GM06990 (cell line): ENCODE measurements around the gene RNU7-1.

Experiments used
- DNase-seq: peaks from one replicate; pipeline ENCODE4 v3.0.0-alpha.2; 2011; ENCODE audit not compliant: insufficient read length; ENCODE audit errors: extremely low read depth
- H3K27me3 ChIP-seq: replicated peaks from 2 replicates; pipeline ENCODE4 v1.6.0; 2011; ENCODE audit warnings: low read length; ENCODE audit not compliant: control insufficient read depth, insufficient read depth
- H3K36me3 ChIP-seq: 2 replicates; pipeline ENCODE4 v1.5.1; 2011; ENCODE audit warnings: low read length; ENCODE audit not compliant: control insufficient read depth, insufficient read depth
- H3K4me3 ChIP-seq: replicated peaks from 2 replicates; pipeline ENCODE4 v1.5.1; 2011; ENCODE audit warnings: low read depth, mild to moderate bottlenecking, control low read depth, low read length
- CTCF ChIP-seq: IDR thresholded peaks from 2 replicates; pipeline ENCODE4 v1.5.1; 2011; ENCODE audit warnings: low read length, control low read depth, mild to moderate bottlenecking, inconsistent platforms; ENCODE audit not compliant: insufficient read depth, poor library complexity, severe bottlenecking

The RNU7-1 gene

GRCh38 chr12:6935371-6936193, 8.0 kb upstream of the RNU7-1 start:
- H3K36me3 ChIP-seq, result peaks cover 14% of the 10 kb centered on the region
- no peak for TF ChIP-seq CTCF
- no peak for DNase-seq
- no peaks in the 10 kb centered on the region for H3K27me3 ChIP-seq
- peak overlapping the region; percentile 5 for H3K4me3 ChIP-seq

- Histone ChIP-seq H3K27me3 (no peaks in the 10 kb centered on the region), H3K4me3 (peak overlapping the region; percentile 90), H3K36me3 (peaks cover 14% of the 10 kb centered on the region)
- no peak for TF ChIP-seq CTCF
- DNase-seq, result no peak
These were observed 7.4 kb upstream of the RNU7-1 start for GRCh38 chr12:6936194-6936635.

GRCh38 chr12:6936636-6937480, 6.8 kb upstream of the RNU7-1 start:
- Histone ChIP-seq H3K4me3 (peak overlapping the region; percentile 90), H3K36me3 (peaks cover 14% of the 10 kb centered on the region), H3K27me3 (no peaks in the 10 kb centered on the region)
- peak; percentile 27 for TF ChIP-seq CTCF
- peak; percentile 72 for DNase-seq

- TF ChIP-seq CTCF, result peak; percentile 97
- peak overlapping the region; percentile 90 for H3K4me3 ChIP-seq
- peak; percentile 96 for DNase-seq
- H3K36me3 ChIP-seq, result peaks cover 14% of the 10 kb centered on the region
- H3K27me3 ChIP-seq, result no peaks in the 10 kb centered on the region
These were observed 5.9 kb upstream of the RNU7-1 start for GRCh38 chr12:6937481-6938352.

- DNase-seq, result no peak
- Histone ChIP-seq H3K36me3 (peaks cover 14% of the 10 kb centered on the region), H3K4me3 (peak overlapping the region; percentile 90), H3K27me3 (no peaks in the 10 kb centered on the region)
- TF ChIP-seq CTCF, result no peak
These were observed 5.0 kb upstream of the RNU7-1 start for GRCh38 chr12:6938353-6939190.
